GM21737 (cell line): ENCODE data around the gene STAG1.
"Not testable (repeated sequence)": the region's sequence is repeated elsewhere in the genome, so short reads cannot be mapped to it uniquely, and the experiment has no call there.

Experiments
- ATAC-seq: cut with Tn5 transposase; IDR thresholded peaks from one replicate; pipeline ENCODE4 v1.9.1; 2021; ENCODE audit warnings: mild to moderate bottlenecking, moderate library complexity; ENCODE audit not compliant: unreplicated experiment

STAG1 gene

GRCh38 chr3:136336329-136337100 lies 415.7 kb downstream of the STAG1 start:
- no peak for ATAC-seq

- ATAC-seq, result not testable (repeated sequence)
These were observed 417.5 kb downstream of the STAG1 start for GRCh38 chr3:136334726-136335125.

DNA sequence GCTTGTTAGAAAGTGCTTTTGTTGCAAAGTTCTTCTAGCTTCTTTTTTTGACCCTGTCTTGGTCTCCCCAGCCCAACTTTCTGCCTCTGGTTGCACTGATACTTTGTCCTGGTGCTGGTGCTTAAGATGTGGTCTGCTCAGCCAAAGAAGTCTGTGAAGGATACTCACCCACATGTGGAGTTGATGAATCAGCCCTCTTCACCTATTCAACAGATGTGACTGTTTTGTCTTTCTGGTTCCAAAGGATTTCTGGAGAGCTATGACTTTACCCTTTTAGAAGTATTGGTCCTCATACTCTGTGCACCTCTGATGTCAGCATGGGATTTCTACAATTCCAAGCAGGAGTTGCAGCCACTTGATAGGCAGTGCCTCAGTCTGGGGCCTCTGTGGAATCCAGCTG lies 418.0 kb downstream of the STAG1 start:
- no peak for ATAC-seq

GRCh38 chr3:136332776-136333175 lies 419.4 kb downstream of the STAG1 start:
- no peak for ATAC-seq

- no peak for ATAC-seq
These were observed 419.9 kb downstream of the STAG1 start for GRCh38 chr3:136332302-136332701.

DNA sequence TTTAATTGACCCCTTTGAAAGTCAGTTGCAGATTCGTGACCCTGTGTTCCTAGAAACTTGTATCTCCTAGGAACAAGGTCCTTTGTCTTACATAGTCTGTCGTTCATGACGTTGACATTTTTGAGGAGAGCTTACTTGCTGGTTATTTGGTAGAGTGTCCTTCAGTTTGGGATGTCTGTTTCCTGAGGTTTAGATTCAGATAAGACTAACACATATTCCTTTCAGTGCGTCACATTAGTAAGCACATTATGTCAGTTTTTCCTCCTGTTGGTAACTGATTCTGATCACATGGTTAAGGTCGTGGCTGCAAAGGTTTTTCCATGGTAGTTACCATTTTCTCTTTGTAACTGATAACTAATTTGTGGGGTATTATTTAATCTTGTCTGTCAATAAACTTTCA lies 421.3 kb downstream of the STAG1 start:
- ATAC-seq, result no peak

GRCh38 chr3:136329593-136329992 lies 422.6 kb downstream of the STAG1 start:
- no peak for ATAC-seq

- no peak for ATAC-seq
These were observed 424.5 kb downstream of the STAG1 start for GRCh38 chr3:136327671-136328070.

- no peak for ATAC-seq
These were observed 425.9 kb downstream of the STAG1 start for GRCh38 chr3:136326316-136326715.

DNA sequence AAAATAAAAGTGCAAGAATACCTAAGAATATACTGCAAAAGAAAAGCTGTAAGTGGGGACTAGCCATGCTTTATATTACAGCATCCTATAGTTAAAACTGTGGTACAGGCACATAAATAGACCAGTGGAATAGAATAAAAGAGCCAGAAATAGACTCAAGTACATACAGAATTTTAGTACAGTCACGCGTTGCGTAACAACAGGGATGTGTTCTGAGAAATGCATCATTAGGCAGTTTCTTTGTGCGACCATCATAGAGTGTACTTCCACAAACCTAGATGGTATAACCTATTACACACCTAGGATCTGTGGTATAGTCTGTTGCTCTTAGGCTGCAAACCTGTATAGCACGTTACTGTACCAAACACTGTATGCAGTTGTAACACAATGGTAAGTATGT lies 440.2 kb downstream of the STAG1 start:
- ATAC-seq, result no peak

- ATAC-seq, result no peak
These were observed 440.9 kb downstream of the STAG1 start for GRCh38 chr3:136311261-136311660.

GRCh38 chr3:136305879-136306278 lies 446.3 kb downstream of the STAG1 start:
- no peak for ATAC-seq

DNA sequence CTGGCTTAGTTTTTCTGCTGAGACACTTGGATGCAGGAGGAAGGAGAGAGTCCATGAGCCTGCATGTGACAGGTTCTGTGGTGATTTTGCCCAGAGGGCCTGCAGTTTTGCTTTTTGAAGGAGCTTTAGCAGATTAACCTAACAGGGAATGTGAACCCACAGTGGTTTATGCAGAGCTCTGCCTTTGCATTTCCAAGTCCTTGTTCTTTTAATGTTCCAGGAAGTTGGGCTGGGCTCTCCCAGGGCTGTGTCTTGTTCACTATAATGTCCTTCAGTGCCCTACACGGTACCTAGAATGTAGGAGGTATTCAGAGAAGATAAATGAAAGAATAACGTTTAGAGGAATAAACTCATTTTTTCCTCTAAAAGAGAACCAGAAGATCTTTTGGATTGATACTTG lies 451.7 kb downstream of the STAG1 start:
- no peak for ATAC-seq

DNA sequence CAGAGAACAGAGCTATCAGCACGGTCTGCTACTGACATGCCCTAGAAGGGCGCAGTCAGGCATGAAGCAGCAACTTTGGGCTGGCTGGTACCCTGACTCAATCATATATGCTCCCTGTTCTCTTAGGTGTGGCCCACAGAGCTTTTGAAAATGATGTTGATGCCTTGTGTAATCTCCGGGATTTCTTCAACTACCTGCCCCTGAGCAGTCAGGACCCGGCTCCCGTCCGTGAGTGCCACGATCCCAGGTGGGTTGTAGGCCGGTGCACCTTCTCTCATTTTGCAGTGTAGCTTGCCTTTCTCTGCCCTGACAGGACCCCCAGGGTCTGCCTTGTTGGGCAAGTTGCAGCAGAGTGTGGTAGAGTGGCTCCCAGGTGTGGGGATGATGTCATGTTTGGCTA lies 454.4 kb downstream of the STAG1 start:
- ATAC-seq, result no peak

- no peak for ATAC-seq
These were observed 455.2 kb downstream of the STAG1 start for GRCh38 chr3:136296960-136297359.

DNA sequence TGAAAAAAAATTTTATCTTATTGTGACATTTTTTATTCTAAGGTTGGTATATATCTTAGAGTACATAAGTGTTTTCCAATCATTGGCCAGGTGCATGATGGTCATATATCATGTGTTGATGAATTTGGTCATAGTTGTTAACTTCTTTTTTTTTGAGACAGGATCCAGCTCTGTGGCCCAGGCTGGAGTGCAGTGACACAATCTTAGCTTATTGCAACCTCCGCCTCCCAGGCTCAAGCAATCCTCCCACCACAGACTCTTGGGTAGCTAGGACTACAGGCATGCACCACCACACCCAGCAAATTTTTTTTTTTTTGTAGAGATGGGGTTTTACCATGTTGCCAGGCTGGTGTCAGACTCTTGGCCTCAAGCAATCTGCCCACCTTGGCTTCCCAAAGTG lies 458.0 kb downstream of the STAG1 start:
- no peak for ATAC-seq

DNA sequence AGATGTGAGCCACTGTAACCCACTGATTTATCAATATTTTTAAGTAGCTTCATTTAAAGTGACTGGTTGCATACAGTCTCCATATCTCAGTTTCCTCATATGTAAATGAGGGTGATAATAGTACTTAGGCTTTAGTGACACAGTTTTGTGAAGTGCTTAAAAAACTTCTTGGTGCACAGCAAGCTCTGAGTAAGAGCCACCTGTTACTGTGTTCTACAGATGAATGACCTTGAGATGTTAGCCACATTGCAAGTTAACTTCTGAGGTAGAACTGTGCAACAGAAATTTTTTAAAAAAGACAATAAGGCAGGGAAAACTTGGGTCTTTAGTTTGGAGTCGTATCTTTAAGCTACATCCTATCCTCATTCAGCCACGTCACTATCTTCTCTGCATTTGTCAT lies 458.9 kb downstream of the STAG1 start:
- no peak for ATAC-seq

- no peak for ATAC-seq
These were observed 459.7 kb downstream of the STAG1 start for GRCh38 chr3:136292500-136292899.

DNA sequence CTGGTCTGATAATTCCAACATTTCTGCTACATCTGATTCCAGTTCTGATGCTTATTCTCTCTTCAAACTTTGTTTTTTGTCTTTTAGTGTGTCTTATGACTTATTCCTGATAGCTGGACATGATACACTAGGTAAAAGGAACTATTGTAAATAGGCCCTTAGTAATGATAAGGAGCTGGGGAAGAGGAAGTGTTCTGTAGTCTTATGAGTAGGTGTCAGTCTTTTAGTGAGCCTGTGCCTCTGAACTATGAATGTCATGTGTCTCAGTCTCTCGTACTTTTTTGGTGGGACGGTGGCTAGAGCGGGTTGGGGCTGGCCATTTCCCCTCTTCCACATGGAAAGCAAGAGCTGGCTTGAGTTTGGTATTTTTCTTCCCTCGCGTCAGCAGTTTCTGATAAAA lies 460.9 kb downstream of the STAG1 start:
- ATAC-seq, result no peak
